ENCODE measurements around the gene MRAS.

DNA sequence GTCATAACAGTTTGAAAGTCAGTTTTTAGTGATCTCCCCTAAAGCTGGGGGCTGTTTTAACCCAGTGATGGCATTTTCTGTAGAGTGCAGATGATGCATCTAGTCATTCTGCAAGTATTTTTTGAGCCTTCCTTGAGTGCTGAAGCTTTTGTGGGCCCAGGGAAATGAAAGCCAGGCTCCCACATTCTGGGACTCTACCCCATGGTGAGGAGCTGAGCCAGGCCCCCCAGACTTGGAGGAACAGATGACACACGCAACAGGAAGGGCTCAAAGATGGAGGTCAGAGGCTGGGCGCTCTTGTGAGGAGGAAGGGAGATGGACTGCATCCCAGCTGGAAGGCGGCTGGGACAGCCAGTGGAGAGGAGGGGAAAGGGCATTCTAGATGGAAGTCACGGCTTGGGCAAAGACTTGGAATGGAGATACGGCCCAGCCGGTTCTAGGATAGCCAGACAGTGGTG is 40.8 kb downstream of the MRAS start:
- TF ChIP-seq, protein P1, sequence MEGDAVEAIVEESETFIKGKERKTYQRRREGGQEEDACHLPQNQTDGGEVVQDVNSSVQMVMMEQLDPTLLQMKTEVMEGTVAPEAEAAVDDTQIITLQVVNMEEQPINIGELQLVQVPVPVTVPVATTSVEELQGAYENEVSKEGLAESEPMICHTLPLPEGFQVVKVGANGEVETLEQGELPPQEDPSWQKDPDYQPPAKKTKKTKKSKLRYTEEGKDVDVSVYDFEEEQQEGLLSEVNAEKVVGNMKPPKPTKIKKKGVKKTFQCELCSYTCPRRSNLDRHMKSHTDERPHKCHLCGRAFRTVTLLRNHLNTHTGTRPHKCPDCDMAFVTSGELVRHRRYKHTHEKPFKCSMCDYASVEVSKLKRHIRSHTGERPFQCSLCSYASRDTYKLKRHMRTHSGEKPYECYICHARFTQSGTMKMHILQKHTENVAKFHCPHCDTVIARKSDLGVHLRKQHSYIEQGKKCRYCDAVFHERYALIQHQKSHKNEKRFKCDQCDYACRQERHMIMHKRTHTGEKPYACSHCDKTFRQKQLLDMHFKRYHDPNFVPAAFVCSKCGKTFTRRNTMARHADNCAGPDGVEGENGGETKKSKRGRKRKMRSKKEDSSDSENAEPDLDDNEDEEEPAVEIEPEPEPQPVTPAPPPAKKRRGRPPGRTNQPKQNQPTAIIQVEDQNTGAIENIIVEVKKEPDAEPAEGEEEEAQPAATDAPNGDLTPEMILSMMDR (IDR thresholded peaks at IDR 0.05) = no peak
- TF ChIP-seq POLR2A (IDR thresholded peaks at IDR 0.05) = no peak

Data from testis (tissue), 2 donors.